ENCODE measurements around the gene CREB3L1. TPM values are rescaled to one million over a fixed set of nuclear protein-coding genes. Genes with fewer than 3 reads are reported as not detected.

The CREB3L1 gene
- total and polyA plus RNA-seq, 2 donors (not counting 3 experiments of a cell fraction or from before 2014, with no cell fraction given), result 0.23 to 0.84 TPM

- Histone ChIP-seq H3K9me3 (replicated peaks; ENCODE audit: control insufficient read depth, insufficient read depth, low read length) (no peaks in the 10 kb centered on the region), H3K79me2 (ENCODE audit: control insufficient read depth, insufficient read depth, low read length) (peaks cover 9% of the 10 kb centered on the region), H3K4me2 (ENCODE audit: insufficient read depth, low read length) (no peak overlapping the region), H3K27me3 (ENCODE audit: control insufficient read depth in 2 of 2, insufficient read depth in 2 of 2, low read length in 2 of 2) (no peaks in the 10 kb centered on the region), H2AFZ (ENCODE audit: low read depth, low read length) (no peak overlapping the region), H3K4me1 (ENCODE audit: control insufficient read depth, extremely low read depth, insufficient read depth, low read length) (peaks cover 43% of the 10 kb centered on the region), H3K27ac (ENCODE audit: insufficient read depth, low read depth, low read length) (no peak overlapping the region), H4K20me1 (replicated peaks; ENCODE audit: control insufficient read depth, extremely low read depth, insufficient read depth, low read length) (no peaks in the 10 kb centered on the region), H3K36me3 (ENCODE audit: control insufficient read depth in 2 of 2, extremely low read depth in 1 of 2, insufficient read depth in 2 of 2, low read length in 2 of 2) (no peaks in the 10 kb centered on the region), H3K4me3 (replicated peaks in 1 of 3; ENCODE audit: insufficient read depth in 1 of 3, low read depth in 1 of 3, low read length in 3 of 3) (no peak overlapping the region), H3K9ac (replicated peaks; ENCODE audit: extremely low read depth, insufficient read depth, low read length) (no peak overlapping the region), H3K9me1 (replicated peaks; ENCODE audit: control insufficient read depth, extremely low read depth, insufficient read depth, low read length) (no peaks in the 10 kb centered on the region)
- ChIA-PET CTCF (interaction anchor here (1.0 to 2.8 kb wide), 5 partner anchors 9 to 105 kb away, joined by 3 to 19 read pairs (median 7); no protein-coding TSS in a partner anchor), POLR2A (no interaction called here)
- TF ChIP-seq JUN (IDR thresholded peaks at IDR 0.05; ENCODE audit: borderline replicate concordance, insufficient read depth, insufficient read length, low read depth) (no peak), FOS (IDR thresholded peaks at IDR 0.05; ENCODE audit: borderline replicate concordance, insufficient read depth, low read length) (no peak), MAX (IDR thresholded peaks at IDR 0.05; ENCODE audit: insufficient read depth, insufficient read length) (no peak), EZH2 (IDR thresholded peaks at IDR 0.05; ENCODE audit: borderline replicate concordance, low read depth, low read length, severe bottlenecking) (no peak), MYC (IDR thresholded peaks at IDR 0.05; ENCODE audit: low read depth, low read length) (no peak), CTCF (IDR thresholded peaks at IDR 0.05; ENCODE audit: extremely low read depth in 1 of 2, insufficient read depth in 1 of 2, low read depth in 1 of 2, low read length in 2 of 2) (no peak), GATA2 (IDR thresholded peaks at IDR 0.05; ENCODE audit: insufficient read depth, insufficient read length, low read depth, low read length) (no peak), POLR2AphosphoS5 (IDR thresholded peaks at IDR 0.05; ENCODE audit: insufficient read depth, low read depth, low read length) (no peak), POLR2A (IDR thresholded peaks at IDR 0.05; ENCODE audit: low read depth, low read length) (no peak)
- DNase-seq (ENCODE audit: low read depth, low spot score) (no peak), FAIRE-seq (no peak)
- no TSS peak for BruUV-seq (replicated peaks)
- intact Hi-C loops (cut with micrococcal nuclease), result no loop called here
- dilution Hi-C loops (cut with MboI; ENCODE audit: extremely low pct_ligation_motif_present, low sequenced_read_pairs), result no loop called here
Observed at GRCh38 chr11:46343520-46343919, 66.1 kb downstream of the CREB3L1 start.

All from endothelial cell of umbilical vein (primary cell).